NCI-H524 treated with DMSO at 0.1 percent for 48 hours (cell line): Measurements from ENCODE around the gene GAS2L3.

ENCODE experiments used
- DNase-seq: peaks from one replicate; lab custom pipeline; 2025; lab: John Stamatoyannopoulos, UW

The GAS2L3 gene

GRCh38 chr12:100661300-100661951, 87.9 kb downstream of the GAS2L3 start:
- no peak for DNase-seq

GRCh38 chr12:100666588-100666987, 93.1 kb downstream of the GAS2L3 start:
- no peak for DNase-seq

GRCh38 chr12:100668945-100669536, 95.6 kb downstream of the GAS2L3 start:
- no peak for DNase-seq

- no peak for DNase-seq
These were observed 96.4 kb downstream of the GAS2L3 start for GRCh38 chr12:100669922-100670321.

GRCh38 chr12:100671396-100672074, 98.1 kb downstream of the GAS2L3 start:
- no peak for DNase-seq

- no peak for DNase-seq
These were observed 98.7 kb downstream of the GAS2L3 start for GRCh38 chr12:100672075-100672592.

GRCh38 chr12:100674036-100674888, 100.8 kb downstream of the GAS2L3 start:
- DNase-seq = no peak
